CD4-positive, alpha-beta T cell (primary cell): ENCODE data around the gene EMX1. TPM values are rescaled to one million over a fixed set of nuclear protein-coding genes. Genes with fewer than 3 reads are reported as not detected.

Experiments used
- ATAC-seq: fragments of 200-7000 bp; cut with Tn5 transposase; one replicate; pipeline ENCODE4 v1.10.0; 2022; ENCODE audit warnings: mild to moderate bottlenecking; ENCODE audit not compliant: poor library complexity
- CTCF ChIA-PET: fragments of 350-600 bp; sonication (Branson Sonifier 250); formaldehyde crosslinking; loops from one replicate; lab custom pipeline; 2021; ENCODE audit warnings: antibody characterized with exemption, inconsistent platforms; lab: Charles Lee
- POLR2A ChIA-PET: fragments of 350-600 bp; sonication (Branson Sonifier 250); formaldehyde crosslinking; loops from one replicate; lab custom pipeline; 2021; ENCODE audit warnings: antibody characterized with exemption, inconsistent platforms; lab: Charles Lee
- DNase-seq, 14 experiments: peaks; one replicate each; pipeline ENCODE4 v3.0.0-alpha.2; 2013 to 2020; ENCODE audit warnings: mixed read lengths in 2 of 14
- H3K27ac ChIP-seq, 2 donors: one replicate each; pipeline versions ENCODE4 v1.5.1 to v1.7.0; 2013; ENCODE audit warnings: low read length in 2 of 2, low read depth in 1 of 2, mild to moderate bottlenecking in 1 of 2
- H3K27me3 ChIP-seq, 2 experiments: 1 replicate in 1 of 2; 2 replicates in 1 of 2; pipeline versions ENCODE4 v1.6.1 to v1.7.0; 2013; ENCODE audit warnings: low read length in 2 of 2, control low read depth in 1 of 2, mild to moderate bottlenecking in 1 of 2, moderate library complexity in 1 of 2; ENCODE audit not compliant: insufficient read depth in 2 of 2, control insufficient read depth in 1 of 2
- H3K36me3 ChIP-seq: one replicate; pipeline ENCODE4 v1.6.1; 2013; ENCODE audit warnings: low read length, control low read depth; ENCODE audit not compliant: insufficient read depth
- H3K4me1 ChIP-seq: one replicate; pipeline ENCODE4 v1.6.1; 2013; ENCODE audit warnings: low read length, control low read depth; ENCODE audit not compliant: insufficient read depth
- H3K4me3 ChIP-seq: one replicate; pipeline ENCODE4 v1.5.1; 2013; ENCODE audit warnings: mild to moderate bottlenecking, low read length, moderate library complexity
- H3K9me3 ChIP-seq, 2 experiments: 1 replicate in 1 of 2; 2 replicates in 1 of 2; pipeline versions ENCODE4 v1.6.1 to v1.7.0; 2013; ENCODE audit warnings: low read length in 2 of 2, mild to moderate bottlenecking in 2 of 2, control low read depth in 1 of 2, moderate library complexity in 1 of 2; ENCODE audit not compliant: control insufficient read depth in 1 of 2, insufficient read depth in 1 of 2
- H3K27ac Mint-ChIP-seq: one replicate; pipeline ENCODE4 v1.8.0; 2020; ENCODE audit warnings: mixed read lengths
- H3K27me3 Mint-ChIP-seq: one replicate; pipeline ENCODE4 v1.8.0; 2021; ENCODE audit warnings: mixed read lengths
- H3K36me3 Mint-ChIP-seq: one replicate; pipeline ENCODE4 v1.8.0; 2021; ENCODE audit warnings: low read depth, mixed read lengths
- H3K4me1 Mint-ChIP-seq: one replicate; pipeline ENCODE4 v1.8.0; 2021; ENCODE audit warnings: low read depth, mixed read lengths
- H3K4me3 Mint-ChIP-seq: one replicate; pipeline ENCODE4 v1.8.0; 2020; ENCODE audit warnings: mild to moderate bottlenecking, mixed read lengths
- H3K9me3 Mint-ChIP-seq: one replicate; pipeline ENCODE4 v1.8.0; 2020; ENCODE audit warnings: mixed read lengths
- CTCF ChIP-seq: fragments of 200-600 bp; IDR thresholded peaks from one replicate; pipeline ENCODE4 v1.8.0; 2022; ENCODE audit warnings: antibody characterized with exemption, mild to moderate bottlenecking
- intact Hi-C, 2 experiments: fragments of 100-400 bp; cut with DNase I in 1 of 2; cut with micrococcal nuclease in 1 of 2; formaldehyde crosslinking; loops; one replicate each; pipeline versions ENCODE4 v1.15.1 to v1.9.0; 2023 to 2025; cut with DNase I, micrococcal nuclease
- total RNA-seq, 174 experiments: library from RNA in 2 of 174; stranded (reverse) in 2 of 174; gene quantifications; one replicate each; pipeline ENCODE4 v1.2.3 and lab custom pipeline; 2021 to 2026

Gene EMX1
- total RNA-seq, 2 experiments from 2014 or later: not detected

- Histone ChIP-seq H3K9me3 (no peaks in the 10 kb centered on the region), H3K4me1 (no peaks in the 10 kb centered on the region), H3K36me3 (no peaks in the 10 kb centered on the region), H3K27ac (no peak overlapping the region), H3K4me3 (no peak overlapping the region), H3K27me3 (no peaks in the 10 kb centered on the region)
- no peaks in the 10 kb centered on the region for H3K27me3 Mint-ChIP-seq
- H3K9me3 Mint-ChIP-seq: no peaks in the 10 kb centered on the region
- DNase-seq (no peak), ATAC-seq (no peak)
- H3K36me3 Mint-ChIP-seq: no peaks in the 10 kb centered on the region
- ChIA-PET CTCF (no interaction called here), POLR2A (no interaction called here)
- no peak overlapping the region for H3K27ac Mint-ChIP-seq
- TF ChIP-seq CTCF: no peak
- no peak overlapping the region for H3K4me3 Mint-ChIP-seq
- no peaks in the 10 kb centered on the region for H3K4me1 Mint-ChIP-seq
- intact Hi-C loops: no loop called here
Observed at GRCh38 chr2:72943540-72944395, 26.4 kb downstream of the EMX1 start.

GRCh38 chr2:72944804-72945449 is 27.6 kb downstream of the EMX1 start:
- H3K27ac ChIP-seq: no peak overlapping the region
- Mint-ChIP-seq H3K27ac (no peak overlapping the region), H3K27me3 (no peaks in the 10 kb centered on the region), H3K36me3 (no peaks in the 10 kb centered on the region), H3K4me3 (no peak overlapping the region), H3K9me3 (no peaks in the 10 kb centered on the region), H3K4me1 (no peaks in the 10 kb centered on the region)
- H3K36me3 ChIP-seq: no peaks in the 10 kb centered on the region
- no peaks in the 10 kb centered on the region for H3K9me3 ChIP-seq
- ChIA-PET CTCF (no interaction called here), POLR2A (no interaction called here)
- H3K27me3 ChIP-seq: no peaks in the 10 kb centered on the region
- DNase-seq (no peak), ATAC-seq (no peak)
- no peaks in the 10 kb centered on the region for H3K4me1 ChIP-seq
- intact Hi-C loops: no loop called here
- TF ChIP-seq CTCF: no peak
- no peak overlapping the region for H3K4me3 ChIP-seq

GRCh38 chr2:72945450-72946019 is 28.2 kb downstream of the EMX1 start:
- ChIA-PET CTCF (no interaction called here), POLR2A (no interaction called here)
- no peak overlapping the region for H3K27ac ChIP-seq
- H3K4me1 ChIP-seq: no peaks in the 10 kb centered on the region
- Mint-ChIP-seq H3K4me1 (no peaks in the 10 kb centered on the region), H3K36me3 (no peaks in the 10 kb centered on the region), H3K27ac (no peak overlapping the region), H3K9me3 (no peaks in the 10 kb centered on the region), H3K4me3 (no peak overlapping the region), H3K27me3 (no peaks in the 10 kb centered on the region)
- H3K4me3 ChIP-seq: no peak overlapping the region
- no peaks in the 10 kb centered on the region for H3K9me3 ChIP-seq
- TF ChIP-seq CTCF: no peak
- no peak for ATAC-seq
- H3K27me3 ChIP-seq: no peaks in the 10 kb centered on the region
- no peak for DNase-seq
- intact Hi-C loops: no loop called here
- no peaks in the 10 kb centered on the region for H3K36me3 ChIP-seq
